GM12865 (cell line): Measurements from ENCODE around the gene NBEAL1.

Source experiments
- DNase-seq: peaks from one replicate; pipeline ENCODE4 v3.0.0; 2010; ENCODE audit warnings: low read depth
- H3K4me3 ChIP-seq: 2 replicates; pipeline ENCODE4 v1.5.1; 2011; ENCODE audit warnings: mild to moderate bottlenecking, low read depth, low read length, control low read depth
- TF ChIP-seq, protein P1 (sequence below): IDR thresholded peaks from 2 replicates; pipeline ENCODE4 v1.5.1; 2011; ENCODE audit warnings: low read length, control low read depth, low read depth, inconsistent platforms; ENCODE audit not compliant: insufficient read depth; ENCODE audit errors: missing control alignments

Gene NBEAL1

DNA sequence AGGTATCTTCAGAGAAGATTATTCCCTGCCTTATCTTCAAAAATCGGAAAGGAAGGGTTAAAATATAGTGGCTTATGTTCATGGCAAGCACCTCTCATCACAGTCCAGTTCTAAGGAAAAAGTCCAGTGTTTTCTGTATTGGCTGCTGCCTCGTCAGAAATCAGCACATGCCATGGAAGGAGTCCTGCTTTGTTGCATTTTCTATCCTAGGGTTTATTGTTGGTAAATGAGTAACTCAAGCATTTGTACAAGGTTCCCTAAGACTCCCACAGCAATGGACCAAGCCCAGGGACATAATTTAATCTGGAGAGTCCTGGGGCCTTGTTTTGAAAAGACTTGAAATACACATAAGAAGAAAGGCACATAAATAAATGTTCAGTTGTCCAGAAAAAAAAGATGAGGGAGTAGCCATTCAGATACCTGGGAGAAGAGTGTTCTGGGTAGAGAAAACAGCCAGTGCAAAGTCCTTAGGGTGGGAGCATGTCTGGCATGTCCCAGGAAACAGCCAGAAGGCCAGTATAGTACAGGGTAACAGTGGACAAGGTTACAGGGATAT is 26.4 kb downstream of the NBEAL1 start:
- DNase-seq = no peak
- H3K4me3 ChIP-seq = no peak overlapping the region
- TF ChIP-seq, protein P1, sequence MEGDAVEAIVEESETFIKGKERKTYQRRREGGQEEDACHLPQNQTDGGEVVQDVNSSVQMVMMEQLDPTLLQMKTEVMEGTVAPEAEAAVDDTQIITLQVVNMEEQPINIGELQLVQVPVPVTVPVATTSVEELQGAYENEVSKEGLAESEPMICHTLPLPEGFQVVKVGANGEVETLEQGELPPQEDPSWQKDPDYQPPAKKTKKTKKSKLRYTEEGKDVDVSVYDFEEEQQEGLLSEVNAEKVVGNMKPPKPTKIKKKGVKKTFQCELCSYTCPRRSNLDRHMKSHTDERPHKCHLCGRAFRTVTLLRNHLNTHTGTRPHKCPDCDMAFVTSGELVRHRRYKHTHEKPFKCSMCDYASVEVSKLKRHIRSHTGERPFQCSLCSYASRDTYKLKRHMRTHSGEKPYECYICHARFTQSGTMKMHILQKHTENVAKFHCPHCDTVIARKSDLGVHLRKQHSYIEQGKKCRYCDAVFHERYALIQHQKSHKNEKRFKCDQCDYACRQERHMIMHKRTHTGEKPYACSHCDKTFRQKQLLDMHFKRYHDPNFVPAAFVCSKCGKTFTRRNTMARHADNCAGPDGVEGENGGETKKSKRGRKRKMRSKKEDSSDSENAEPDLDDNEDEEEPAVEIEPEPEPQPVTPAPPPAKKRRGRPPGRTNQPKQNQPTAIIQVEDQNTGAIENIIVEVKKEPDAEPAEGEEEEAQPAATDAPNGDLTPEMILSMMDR = no peak

DNA sequence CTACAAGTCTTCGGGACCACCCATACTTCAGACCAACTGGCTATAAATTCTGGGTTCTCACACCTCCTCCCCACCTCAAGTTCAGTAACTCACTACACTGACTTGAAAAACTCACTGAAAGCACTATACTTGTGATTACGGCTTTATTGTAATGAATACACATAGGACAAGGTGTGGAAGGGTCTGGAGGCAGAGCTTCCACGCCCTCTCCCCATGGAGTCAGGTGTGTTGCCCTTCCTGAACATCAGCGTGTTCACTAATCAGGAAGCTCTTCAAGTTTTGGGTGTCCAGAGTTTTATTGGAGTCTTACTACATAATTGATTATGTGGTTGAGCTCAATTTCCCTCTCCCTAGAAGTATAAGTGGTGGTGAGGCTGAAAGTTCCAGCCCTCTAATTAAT is 27.5 kb downstream of the NBEAL1 start:
- DNase-seq = no peak
- TF ChIP-seq, protein P1 = no peak
- H3K4me3 ChIP-seq = no peak overlapping the region

DNA sequence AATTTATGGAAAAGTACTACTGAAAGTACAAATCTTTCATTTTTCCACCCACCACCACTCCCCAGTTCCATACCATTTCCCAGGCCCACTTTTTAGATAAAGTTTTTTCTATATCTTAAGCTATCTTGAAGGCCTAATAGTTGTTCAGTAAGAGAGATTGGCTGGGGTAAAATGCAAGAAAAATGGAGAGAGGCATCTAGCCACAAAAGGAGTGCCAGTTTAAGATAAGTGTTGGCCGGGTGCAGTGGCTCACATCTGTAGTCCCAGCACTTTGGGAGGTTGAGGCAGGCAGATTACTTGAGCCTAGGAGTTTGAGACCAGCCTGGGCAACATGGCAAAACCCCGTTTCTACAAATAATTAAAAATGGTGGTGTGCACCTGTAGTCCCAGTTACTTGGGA is 28.6 kb downstream of the NBEAL1 start:
- H3K4me3 ChIP-seq = no peak overlapping the region
- no peak for DNase-seq
- TF ChIP-seq, protein P1 = no peak

GRCh38 chr2:203045867-203046266 is 31.2 kb downstream of the NBEAL1 start:
- H3K4me3 ChIP-seq = no peak overlapping the region
- TF ChIP-seq, protein P1 = no peak
- no peak for DNase-seq

- TF ChIP-seq, protein P1 = no peak
- no peak overlapping the region for H3K4me3 ChIP-seq
- no peak for DNase-seq
Measured at GRCh38 chr2:203052539-203052938, 37.9 kb downstream of the NBEAL1 start.

- no peak overlapping the region for H3K4me3 ChIP-seq
- no peak for DNase-seq
- TF ChIP-seq, protein P1 = no peak
Measured at GRCh38 chr2:203059567-203060240, 45.0 kb downstream of the NBEAL1 start.

GRCh38 chr2:203061346-203061745 is 46.7 kb downstream of the NBEAL1 start:
- no peak overlapping the region for H3K4me3 ChIP-seq
- DNase-seq = no peak
- TF ChIP-seq, protein P1 = no peak
